Brain microvascular endothelial cell (primary cell): ENCODE results near the gene FTSJ3.

Experiments
- DNase-seq: peaks from one replicate; pipeline ENCODE4 v3.0.0-alpha.2; 2020
- H3K27ac ChIP-seq: fragments of 250-450 bp; sonication (Bioruptor Pico); 2 replicates; pipeline ENCODE4 v1.5.1; 2020; ENCODE audit warnings: mild to moderate bottlenecking, moderate library complexity
- H3K27me3 ChIP-seq: fragments of 250-450 bp; sonication (Bioruptor Pico); replicated peaks from 2 replicates; pipeline ENCODE4 v1.5.1; 2020; ENCODE audit warnings: mild to moderate bottlenecking
- H3K36me3 ChIP-seq: fragments of 250-450 bp; sonication (Bioruptor Pico); replicated peaks from 2 replicates; pipeline ENCODE4 v1.5.1; 2020; ENCODE audit warnings: mild to moderate bottlenecking
- H3K4me3 ChIP-seq: 2 replicates; pipeline ENCODE4 v1.5.1; 2011; ENCODE audit warnings: low read depth, mild to moderate bottlenecking, control low read depth, low read length, moderate library complexity
- in situ Hi-C: cut with HindIII; loops from 2 replicates; pipeline ENCODE4 v1.10.0; 2017; ENCODE audit warnings: low sequenced_read_pairs, low pct_ligation_motif_present
- TF ChIP-seq, protein P1 (sequence below): IDR thresholded peaks from 2 replicates; pipeline ENCODE4 v1.5.1; 2011; ENCODE audit warnings: low read depth, mild to moderate bottlenecking, moderate library complexity, low read length, control low read depth, inconsistent platforms; ENCODE audit errors: missing control alignments

The FTSJ3 gene

DNA sequence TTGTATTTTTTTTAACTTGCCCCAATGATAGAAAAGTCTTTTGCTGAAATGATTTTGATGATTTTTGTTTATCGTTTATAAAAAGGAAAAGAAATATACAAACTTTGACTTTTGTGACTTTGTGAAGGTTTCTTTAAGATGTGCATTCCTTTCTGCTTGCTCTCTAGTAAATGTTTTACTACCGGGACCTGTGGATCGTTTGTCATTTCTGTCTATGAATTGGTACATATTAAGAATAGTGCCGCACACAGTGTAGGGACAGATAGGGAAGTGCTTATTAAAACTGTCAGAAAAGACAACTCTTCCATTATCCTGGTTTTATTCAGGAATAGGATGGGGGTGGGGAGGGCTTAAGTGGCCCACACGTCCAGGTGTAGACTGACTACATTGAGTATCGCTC, 8.3 kb downstream of the FTSJ3 start:
- DNase-seq, result no peak
- in situ Hi-C loops, result no loop called here
- TF ChIP-seq, protein P1, sequence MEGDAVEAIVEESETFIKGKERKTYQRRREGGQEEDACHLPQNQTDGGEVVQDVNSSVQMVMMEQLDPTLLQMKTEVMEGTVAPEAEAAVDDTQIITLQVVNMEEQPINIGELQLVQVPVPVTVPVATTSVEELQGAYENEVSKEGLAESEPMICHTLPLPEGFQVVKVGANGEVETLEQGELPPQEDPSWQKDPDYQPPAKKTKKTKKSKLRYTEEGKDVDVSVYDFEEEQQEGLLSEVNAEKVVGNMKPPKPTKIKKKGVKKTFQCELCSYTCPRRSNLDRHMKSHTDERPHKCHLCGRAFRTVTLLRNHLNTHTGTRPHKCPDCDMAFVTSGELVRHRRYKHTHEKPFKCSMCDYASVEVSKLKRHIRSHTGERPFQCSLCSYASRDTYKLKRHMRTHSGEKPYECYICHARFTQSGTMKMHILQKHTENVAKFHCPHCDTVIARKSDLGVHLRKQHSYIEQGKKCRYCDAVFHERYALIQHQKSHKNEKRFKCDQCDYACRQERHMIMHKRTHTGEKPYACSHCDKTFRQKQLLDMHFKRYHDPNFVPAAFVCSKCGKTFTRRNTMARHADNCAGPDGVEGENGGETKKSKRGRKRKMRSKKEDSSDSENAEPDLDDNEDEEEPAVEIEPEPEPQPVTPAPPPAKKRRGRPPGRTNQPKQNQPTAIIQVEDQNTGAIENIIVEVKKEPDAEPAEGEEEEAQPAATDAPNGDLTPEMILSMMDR, result no peak
- no peak overlapping the region for H3K4me3 ChIP-seq
- no peak overlapping the region for H3K27ac ChIP-seq
- no peaks in the 10 kb centered on the region for H3K27me3 ChIP-seq
- H3K36me3 ChIP-seq, result peaks cover 96% of the 10 kb centered on the region

DNA sequence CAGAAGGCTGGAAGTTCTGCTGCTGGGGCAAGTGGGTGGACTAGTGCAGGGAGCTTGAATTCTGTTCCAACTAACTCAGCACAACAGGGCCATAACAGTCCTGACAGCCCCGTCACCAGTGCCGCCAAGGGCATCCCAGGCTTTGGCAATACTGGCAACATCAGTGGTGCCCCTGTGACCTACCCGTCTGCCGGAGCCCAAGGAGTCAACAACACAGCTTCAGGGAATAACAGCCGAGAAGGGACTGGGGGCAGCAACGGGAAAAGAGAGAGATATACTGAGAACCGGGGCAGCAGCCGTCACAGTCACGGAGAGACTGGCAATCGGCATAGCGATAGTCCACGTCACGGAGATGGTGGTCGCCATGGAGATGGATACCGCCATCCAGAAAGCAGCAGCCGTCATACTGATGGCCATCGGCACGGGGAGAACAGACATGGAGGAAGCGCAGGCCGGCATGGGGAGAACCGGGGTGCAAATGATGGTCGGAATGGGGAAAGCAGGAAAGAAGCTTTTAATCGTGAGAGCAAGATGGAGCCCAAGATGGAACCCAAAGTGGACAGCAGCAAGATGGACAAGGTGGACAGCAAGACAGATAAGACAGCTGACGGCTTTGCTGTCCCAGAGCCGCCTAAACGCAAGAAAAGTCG, 9.6 kb downstream of the FTSJ3 start:
- TF ChIP-seq, protein P1, result no peak
- Histone ChIP-seq H3K4me3 (no peak overlapping the region), H3K36me3 (peaks cover 95% of the 10 kb centered on the region), H3K27me3 (no peaks in the 10 kb centered on the region), H3K27ac (no peak overlapping the region)
- DNase-seq, result no peak
- in situ Hi-C loops, result no loop called here

DNA sequence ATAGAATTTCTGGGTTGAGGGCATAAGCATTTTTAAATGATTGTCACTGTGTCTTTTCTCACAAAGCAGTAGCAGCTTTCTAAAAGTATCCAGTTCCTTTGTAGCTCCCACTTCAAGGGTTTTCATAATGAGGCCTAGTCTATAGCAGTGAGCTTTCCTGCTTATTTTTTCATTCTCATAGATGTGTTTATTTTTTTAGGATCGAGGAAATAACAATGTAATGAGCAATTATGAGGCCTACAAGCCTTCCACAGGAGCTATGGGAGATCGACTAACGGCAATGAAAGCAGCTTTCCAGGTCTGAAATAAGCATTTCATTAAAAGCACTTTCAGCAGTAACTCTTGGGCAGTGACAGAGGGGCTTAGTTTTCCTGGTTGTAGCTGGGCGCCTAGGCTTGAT, 10.8 kb downstream of the FTSJ3 start:
- Histone ChIP-seq H3K36me3 (peaks cover 95% of the 10 kb centered on the region), H3K4me3 (no peak overlapping the region), H3K27ac (no peak overlapping the region), H3K27me3 (no peaks in the 10 kb centered on the region)
- TF ChIP-seq, protein P1, result no peak
- in situ Hi-C loops, result no loop called here
- DNase-seq, result no peak

DNA sequence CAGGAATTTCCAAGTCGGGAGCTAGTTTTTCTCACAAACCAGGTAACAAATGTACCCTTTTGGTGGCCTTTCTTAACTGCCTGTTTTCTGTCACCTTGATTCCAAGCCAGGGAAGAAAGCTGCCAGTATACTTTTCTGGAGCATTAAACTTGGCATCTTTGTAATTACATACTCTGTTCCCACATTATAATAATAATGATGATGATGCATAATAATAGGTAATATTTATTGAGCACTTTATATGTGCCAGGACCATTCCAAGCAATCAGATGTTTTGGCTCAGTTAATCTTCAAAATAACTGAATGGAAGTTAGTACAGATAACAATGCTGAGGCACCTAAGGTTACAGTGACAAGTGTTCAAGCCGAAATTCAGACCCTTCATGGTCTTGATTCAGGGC, 11.3 kb downstream of the FTSJ3 start:
- peaks cover 95% of the 10 kb centered on the region for H3K36me3 ChIP-seq
- no peak overlapping the region for H3K27ac ChIP-seq

DNA sequence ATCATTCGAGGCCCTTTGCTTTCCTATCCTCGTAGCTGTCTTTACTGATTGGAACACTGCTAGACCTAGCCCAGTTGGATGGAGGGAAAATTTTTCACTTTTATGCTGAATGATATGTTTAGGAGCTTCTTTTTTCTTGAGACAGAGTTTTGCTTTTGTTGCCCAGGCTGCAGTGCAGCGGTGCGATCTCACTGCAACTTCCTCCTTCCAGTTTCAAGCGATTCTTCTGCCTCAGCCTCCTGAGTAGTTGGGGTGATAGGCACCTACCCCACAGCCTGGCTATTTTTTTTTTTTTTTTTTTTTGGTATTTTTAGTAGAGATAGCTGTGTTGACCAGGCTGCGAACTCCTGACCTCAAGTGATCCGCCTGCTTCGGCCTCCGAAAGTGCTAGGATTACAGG, 17.5 kb downstream of the FTSJ3 start:
- no peak for DNase-seq
- Histone ChIP-seq H3K4me3 (no peak overlapping the region), H3K27me3 (no peaks in the 10 kb centered on the region), H3K36me3 (peaks cover 86% of the 10 kb centered on the region), H3K27ac (no peak overlapping the region)
- TF ChIP-seq, protein P1, result no peak
- in situ Hi-C loops, result no loop called here

More for the DNA sequence above, 11.3 kb downstream of the FTSJ3 start:
- Histone ChIP-seq H3K4me3 (no peak overlapping the region), H3K27me3 (no peaks in the 10 kb centered on the region)
- no peak for DNase-seq
- in situ Hi-C loops, result no loop called here
- TF ChIP-seq, protein P1, result no peak

DNA sequence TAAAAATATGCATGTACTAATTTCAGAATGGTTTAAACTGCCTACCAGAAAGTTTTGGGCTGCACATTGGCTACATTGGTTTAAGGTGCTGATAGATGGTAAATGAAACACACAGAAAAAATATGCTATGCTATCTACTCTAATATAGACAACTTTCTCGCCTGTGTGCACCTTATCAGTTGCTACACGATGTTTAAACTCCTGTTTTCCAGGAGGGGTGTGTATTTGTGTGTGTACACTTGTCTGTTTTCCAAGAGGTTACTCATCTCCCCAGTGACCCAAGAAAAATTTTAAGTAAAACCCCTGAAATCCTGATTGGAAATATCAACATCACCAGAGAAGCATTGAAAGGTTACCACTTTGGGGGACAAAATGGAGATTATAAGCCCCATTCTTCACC, 21.9 kb downstream of the FTSJ3 start:
- TF ChIP-seq, protein P1, result no peak
- Histone ChIP-seq H3K27ac (no peak overlapping the region), H3K27me3 (no peaks in the 10 kb centered on the region), H3K4me3 (no peak overlapping the region), H3K36me3 (peaks cover 79% of the 10 kb centered on the region)
- in situ Hi-C loops, result no loop called here
- no peak for DNase-seq
